GM19328 (cell line): ENCODE measurements around the gene KRTAP25-1.

Source experiments
- ATAC-seq: cut with Tn5 transposase; IDR thresholded peaks from one replicate; pipeline ENCODE4 v1.9.1; 2021; ENCODE audit warnings: mild to moderate bottlenecking, moderate library complexity; ENCODE audit not compliant: unreplicated experiment

KRTAP25-1 gene

DNA sequence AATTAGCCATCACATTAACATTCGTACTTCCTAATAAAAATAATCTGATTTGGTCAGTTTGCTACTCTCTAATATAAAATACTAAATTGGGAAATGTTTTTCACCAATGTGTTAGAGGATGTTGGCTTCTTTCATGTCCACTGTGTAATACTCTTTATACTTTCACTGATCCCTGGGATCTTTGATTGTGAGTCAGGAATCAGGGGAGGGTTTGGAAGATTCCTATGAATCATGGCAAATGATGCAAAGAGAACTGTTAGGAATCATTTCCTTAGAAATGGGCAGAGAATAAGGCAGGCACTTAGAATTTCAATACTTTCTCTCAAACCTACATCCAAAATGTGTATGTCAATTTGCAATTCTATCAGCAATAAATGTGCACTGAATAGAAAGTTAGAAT lies 37.5 kb downstream of the KRTAP25-1 start:
- no peak for ATAC-seq

- ATAC-seq = no peak
Measured at GRCh38 chr21:30249936-30250335, 39.4 kb downstream of the KRTAP25-1 start.

- ATAC-seq = no peak
Measured at GRCh38 chr21:30248844-30249243, 40.5 kb downstream of the KRTAP25-1 start.

GRCh38 chr21:30245061-30245460 lies 44.3 kb downstream of the KRTAP25-1 start:
- no peak for ATAC-seq

- no peak for ATAC-seq
Measured at GRCh38 chr21:30243691-30244090, 45.6 kb downstream of the KRTAP25-1 start.

DNA sequence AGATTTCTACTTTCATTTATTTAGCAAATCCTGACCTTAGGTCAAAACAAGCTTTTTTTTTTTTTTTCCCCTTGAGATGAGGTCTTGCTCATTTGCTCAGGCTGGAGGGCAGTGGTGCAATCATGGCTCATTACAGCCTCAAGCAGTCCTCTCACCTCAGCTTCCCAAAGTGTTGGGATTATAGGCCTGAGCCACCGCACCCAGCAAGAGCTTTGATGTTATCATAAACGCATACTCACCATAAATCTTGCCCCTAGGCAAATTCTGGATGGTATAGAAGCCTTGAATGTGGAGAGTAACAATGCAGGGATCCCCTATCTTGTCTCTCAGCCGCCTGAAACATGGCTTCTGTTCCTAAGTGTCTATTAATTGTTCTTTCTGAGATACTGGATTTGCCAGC lies 48.7 kb downstream of the KRTAP25-1 start:
- ATAC-seq = no peak
